GM18505 (cell line): ENCODE measurements around the gene ACSL3.
"Not testable (repeated sequence)": the region's sequence is repeated elsewhere in the genome, so short reads cannot be mapped to it uniquely, and the experiment has no call there.

Experiments
- ATAC-seq: cut with Tn5 transposase; IDR thresholded peaks from one replicate; pipeline ENCODE4 v1.9.1; 2021; ENCODE audit not compliant: unreplicated experiment
- POLR2A ChIP-seq: IDR thresholded peaks from 4 replicates; pipeline ENCODE4 v1.6.1; 2011; ENCODE audit warnings: borderline replicate concordance; ENCODE audit not compliant: insufficient read depth, insufficient read length; ENCODE audit errors: extremely low read depth

ACSL3 gene

DNA sequence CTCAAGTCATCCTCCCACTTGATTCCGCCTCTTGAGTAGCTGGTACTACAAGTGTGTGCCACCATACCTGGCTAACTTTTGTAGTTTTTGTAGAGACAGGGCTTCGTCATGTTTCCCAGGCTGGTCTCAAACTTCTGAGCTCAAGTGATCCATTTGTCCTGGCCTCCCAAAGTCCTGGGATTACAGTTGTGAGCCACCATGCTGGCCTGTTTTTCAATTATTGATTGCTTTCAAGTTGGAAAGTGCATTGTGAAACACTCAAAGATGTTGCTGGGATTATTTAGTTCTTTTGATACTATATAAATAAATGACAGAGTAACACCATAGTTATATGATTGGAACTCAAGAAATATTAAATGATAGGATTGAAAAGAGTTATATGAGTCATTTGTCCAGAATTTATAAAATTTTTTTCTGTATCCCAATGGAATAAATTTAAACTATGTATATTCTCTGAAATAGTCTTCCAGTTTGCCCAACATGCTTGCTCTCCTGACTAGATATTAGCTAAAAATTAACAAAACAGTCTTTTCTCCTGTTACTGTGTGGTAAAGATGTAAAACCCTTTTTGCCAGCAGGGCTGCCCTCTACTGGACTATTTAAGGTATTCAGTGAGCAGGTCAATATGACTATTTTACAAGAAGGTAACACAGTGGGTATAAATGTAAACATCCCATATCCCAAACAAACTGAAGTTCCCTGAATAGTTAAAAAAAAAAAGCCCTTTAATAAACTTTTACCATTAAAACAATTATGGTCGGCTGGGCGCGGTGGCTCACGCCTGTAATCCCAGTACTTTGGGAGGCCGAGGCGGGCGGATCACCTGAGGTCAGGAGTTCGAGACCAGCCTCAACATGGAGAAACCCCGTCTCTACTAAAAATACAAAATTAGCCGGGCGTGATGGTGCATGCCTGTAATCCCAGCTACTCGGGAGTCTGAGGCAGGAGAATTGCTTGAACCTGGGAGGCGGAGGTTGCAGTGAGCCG is 42.7 kb downstream of the ACSL3 start:
- no peak for TF ChIP-seq POLR2A
- peak; percentile 71 for ATAC-seq

DNA sequence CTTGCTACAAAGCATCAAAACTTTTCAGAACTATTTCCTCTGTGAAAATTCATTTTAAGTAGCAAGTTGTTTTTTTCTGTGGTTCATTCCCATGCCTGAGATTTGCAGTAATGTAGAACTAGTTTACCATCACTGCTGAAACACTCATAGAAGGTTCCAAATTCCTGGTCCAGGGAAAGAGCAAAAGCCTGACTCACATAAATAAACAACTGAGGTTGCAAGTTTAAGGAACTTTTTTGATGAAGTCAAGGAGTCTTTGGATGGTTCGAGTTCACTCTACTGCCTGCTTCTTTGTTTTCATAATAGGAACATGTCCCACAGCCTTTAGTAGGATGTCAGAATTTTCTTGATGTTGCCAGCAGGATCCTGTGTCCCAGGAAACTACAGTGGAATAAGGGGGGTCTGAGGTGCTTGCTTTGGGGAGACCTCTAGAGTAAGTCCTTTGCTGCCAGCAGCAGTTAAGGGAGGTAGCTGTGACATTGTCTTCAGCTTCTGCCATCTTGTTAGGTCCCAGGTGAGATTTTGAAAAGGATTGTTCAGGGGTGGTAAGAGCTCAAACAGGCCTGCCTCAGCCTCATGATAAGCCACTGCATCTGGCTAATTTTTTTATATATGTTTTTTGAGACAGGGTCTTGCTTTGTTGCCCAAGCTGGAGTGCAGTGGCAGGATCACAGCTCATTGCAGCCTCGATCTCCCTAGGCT is 43.9 kb downstream of the ACSL3 start:
- no peak for ATAC-seq
- no peak for TF ChIP-seq POLR2A

DNA sequence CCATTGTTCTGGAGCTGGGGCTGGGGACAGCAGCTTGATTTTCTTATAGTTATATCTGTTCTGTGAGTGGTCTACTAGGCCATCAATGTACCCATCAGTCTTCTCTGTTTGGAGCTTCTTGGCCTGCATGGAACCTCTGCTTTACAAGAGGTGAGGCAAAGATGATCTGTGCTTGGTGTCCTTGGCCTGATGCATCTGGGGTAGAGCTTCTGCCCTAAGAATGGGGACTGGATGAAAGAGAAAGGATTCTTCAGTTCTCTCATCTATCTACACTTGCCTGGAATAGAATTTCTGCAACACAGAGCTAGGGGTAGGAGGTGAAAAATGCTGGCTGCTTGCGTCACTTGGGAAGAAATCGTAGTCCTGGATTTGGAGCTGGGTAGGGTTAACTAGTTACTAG is 46.2 kb downstream of the ACSL3 start:
- no peak for ATAC-seq

DNA sequence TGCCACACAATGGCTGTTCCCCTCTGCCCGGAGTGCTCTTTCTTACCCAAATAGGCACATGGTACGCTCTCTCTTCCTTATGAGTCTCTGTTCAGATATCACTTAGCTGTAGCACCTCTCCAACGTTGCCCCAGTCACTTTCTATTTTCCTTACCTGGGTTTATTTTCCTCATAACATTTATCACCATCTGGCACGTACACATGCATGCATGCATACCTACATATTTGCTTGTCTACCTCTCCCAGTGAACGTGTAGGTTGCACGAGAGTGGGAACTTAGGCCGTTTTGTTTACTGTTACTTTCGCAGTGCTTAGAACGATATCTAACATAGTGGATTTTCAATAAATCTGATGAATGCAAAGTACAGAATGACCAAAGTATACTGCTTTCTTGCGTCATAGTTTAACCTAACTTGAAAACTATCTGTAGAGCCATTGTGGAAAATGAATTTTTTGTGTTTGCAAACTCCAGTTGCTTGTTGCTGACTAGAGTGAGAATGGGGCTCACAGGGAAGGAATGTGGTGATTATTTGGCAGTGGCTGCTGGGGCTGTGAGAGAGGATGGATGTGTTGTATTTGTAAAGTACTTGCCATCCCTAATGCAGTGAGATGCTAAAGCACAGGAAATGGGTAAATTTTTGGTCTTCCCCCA is 47.1 kb downstream of the ACSL3 start:
- TF ChIP-seq POLR2A: no peak
- no peak for ATAC-seq

More for the DNA sequence above, 46.2 kb downstream of the ACSL3 start:
- TF ChIP-seq POLR2A: no peak

DNA sequence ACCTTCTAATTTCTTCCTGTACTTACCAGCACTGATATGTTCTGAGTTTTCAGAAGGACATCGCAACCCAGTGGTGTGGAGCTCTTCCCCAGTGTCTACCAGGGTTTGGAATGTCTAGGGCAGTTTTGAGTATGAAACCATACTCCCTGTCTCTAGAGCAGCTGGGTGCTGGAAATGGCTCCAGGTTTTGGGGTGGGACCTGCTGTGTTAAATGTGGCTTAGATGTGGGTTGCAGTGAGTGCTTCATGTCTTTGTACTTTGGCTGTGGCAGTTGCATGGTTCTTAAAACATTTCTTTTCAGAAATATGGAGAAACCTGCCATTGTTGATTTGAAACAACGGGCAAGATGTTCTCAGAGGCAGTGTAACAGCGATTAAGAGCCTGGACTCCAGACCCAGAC is 48.5 kb downstream of the ACSL3 start:
- ATAC-seq: no peak
- no peak for TF ChIP-seq POLR2A

DNA sequence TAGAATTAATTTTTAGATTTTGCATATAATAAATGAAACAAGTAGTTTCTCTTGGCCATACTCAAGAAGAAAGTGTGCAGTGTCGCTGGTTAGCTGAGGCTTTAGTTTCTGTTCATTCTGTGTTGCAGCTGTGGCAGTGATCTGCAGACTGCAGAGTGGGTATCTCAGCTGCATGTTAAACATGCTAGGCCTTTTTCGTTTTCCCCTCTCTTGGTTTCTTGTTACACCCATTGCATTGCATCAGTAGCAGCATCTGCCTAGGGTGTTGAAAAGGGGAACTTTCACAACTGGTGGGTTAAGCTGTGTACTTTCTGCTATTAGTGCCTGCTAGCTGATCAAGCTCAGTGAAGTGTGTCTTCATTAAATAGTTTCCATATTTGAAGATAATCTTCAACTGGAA is 51.3 kb downstream of the ACSL3 start:
- peak; percentile 55 for TF ChIP-seq POLR2A
- ATAC-seq: peak; percentile 95

DNA sequence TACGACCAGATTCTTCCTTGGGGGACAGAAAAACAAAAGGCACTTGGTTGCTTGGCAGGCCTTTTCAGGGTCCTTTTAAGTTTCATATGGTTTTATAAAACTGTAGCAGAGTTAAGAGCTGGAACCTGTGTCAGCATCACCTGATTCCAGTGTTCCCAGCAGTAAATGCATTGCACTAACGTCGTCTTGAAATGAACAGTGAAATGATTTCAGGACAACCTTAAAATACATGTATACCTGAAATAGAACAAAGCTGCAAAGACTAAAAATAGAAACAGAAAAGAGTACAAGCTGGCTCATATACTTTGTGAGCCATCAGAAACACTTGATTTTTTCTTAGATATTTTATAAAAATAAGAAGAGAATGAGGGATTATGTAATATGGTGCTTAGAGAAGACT is 51.9 kb downstream of the ACSL3 start:
- TF ChIP-seq POLR2A: no peak
- peak; percentile 17 for ATAC-seq

DNA sequence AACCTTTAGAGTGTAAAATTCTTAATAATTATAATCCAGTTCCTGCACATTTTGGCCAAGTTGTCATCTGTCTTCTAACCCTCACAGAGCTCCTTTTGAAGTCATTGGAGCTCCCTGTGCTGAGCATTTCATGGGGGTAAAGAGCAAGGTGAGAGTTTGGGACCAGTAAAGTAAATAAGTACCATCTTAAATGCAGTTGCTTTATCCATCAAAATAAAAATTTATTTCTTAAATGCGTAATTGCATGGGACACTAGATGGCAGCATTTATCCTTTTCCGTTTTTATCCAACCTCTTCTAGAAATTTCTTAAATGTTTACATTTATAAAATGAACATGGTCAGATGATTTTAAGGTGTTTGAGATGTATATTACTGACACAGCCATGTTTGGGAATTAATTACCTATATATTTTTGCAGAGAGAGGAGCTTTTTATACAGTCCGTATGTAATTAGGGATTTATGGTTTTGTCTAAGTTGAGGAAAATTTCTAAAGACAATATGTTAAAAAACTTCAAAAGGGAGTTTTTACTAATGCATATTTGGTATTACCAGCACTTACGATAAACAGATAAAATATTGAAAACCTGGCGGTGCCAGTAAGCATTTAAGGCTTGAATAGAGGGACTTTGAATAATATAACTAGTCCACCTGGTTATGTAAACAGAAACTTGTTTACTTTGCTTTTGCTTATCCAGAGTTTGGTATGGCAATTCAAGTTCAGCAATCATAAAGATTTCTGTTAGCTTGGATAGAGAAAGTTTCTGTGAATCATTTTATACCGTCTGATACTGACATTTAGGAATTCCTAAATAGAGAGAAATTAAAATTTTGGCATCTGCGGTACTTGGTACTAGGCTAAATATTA is 54.5 kb downstream of the ACSL3 start:
- no peak for ATAC-seq

DNA sequence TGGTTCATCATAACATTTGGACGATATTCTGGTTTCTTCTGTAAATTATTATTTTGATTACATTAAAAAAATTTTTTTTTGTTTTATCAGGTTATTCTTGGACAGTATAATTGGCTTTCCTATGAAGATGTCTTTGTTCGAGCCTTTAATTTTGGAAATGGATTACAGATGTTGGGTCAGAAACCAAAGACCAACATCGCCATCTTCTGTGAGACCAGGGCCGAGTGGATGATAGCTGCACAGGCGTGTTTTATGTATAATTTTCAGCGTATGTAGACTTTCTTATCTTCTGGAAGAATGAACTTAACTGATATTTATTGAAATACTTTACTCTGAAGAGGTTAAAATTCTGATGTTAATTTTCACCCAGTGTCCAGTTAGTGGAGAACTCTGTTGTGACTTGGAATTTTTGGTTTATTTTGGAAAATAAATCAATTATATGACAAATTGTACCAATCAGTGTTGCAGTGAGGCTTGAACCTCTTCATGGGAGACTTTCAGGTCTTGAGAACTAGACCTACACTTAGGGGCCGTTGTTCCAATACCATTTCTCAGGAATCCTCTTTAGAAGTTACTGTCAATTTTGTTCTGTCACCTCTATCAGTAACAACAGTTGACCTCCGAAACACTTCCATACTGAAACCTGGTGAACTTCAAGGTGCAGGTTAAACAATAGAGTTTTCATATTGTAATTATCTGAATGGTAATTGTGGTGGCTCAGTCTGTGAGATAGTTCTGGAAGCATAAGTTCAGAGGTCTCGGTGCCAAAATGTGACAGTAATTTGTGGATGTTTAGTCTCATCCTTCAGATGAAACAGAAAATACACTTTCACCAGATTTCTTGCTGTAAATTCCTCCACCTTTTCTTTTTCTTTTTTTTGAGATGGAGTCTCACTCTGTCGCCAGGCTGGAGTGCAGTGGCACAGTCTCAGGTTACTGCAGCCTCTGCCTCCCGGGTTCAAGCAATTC is 55.7 kb downstream of the ACSL3 start:
- no peak for ATAC-seq
- no peak for TF ChIP-seq POLR2A

More for the DNA sequence above, 54.5 kb downstream of the ACSL3 start:
- no peak for TF ChIP-seq POLR2A

DNA sequence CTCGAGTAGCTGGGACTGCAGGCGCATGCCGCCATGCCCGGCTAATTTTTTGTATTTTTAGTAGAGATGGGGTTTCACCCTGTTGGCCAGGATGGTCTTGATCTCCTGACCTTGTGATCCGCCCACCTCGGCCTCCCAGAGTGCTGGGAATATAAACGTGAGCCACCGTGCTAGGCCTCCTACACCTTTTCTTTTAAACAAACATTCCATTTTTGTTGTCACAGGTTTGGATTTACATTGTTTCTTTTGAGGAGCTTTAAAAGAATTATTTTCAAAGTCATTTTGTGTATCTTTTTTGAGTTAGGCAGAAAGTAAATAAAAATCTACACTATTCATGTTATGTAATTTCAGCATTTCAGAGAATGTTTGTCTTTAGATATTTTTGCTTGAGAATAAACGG is 56.4 kb downstream of the ACSL3 start:
- ATAC-seq: not testable (repeated sequence)

DNA sequence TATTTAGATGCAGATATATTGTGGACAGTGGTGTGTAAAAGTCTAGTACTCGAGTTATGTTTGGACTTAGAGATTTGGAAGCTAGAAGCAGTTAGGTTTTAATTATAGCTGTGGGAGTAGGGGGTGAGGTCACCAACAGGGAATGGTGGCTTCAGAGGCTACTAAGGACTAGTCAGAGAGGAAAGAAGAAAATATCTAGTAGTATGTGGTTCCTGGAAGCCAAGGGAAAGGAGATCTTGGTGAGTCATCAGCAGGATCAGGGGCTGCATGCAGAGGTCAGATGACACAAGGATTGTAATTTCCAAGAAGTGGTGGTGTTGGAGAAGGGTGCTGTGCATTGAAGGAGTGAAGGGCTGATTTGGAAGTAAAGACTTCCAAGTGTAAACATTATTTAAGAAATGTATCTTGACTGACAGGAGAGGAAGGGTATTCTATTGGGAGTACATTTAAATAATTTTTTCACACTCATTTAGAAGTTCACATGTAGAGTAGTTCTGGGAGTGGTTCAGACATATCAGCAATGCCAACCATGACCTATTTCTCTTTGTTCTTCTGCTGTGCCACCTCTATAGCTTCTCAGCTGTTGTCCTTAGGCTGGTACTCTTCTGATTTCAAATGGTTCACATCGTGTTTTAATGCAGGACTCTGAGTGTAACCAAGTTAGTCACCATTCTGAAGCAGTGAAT is 59.1 kb downstream of the ACSL3 start:
- ATAC-seq: no peak

DNA sequence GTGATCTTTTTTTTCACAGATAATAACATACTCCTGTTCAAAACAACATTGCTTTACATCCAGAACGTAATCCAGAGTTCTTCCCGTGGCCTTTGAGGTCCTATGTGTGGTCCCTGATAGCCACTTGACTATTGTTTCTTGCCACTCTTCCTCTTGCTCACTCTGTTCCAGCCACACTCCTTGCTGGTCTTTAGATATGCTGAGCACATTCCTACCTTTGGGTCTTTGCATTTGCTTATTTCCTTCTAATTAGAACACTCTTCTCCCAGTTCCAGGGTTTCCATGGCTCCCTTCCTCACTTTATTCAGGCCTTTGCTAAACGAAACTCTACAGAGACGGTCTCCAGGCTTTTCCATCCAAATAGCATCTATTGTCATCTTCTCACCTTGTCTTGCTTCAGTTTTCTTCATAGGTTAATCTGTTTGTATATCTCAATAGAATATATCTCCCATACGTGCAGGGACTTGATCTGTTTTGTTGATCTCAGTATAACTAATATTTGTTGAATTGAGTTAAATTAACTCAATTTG is 59.9 kb downstream of the ACSL3 start:
- no peak for TF ChIP-seq POLR2A
- no peak for ATAC-seq

More for the DNA sequence above, 59.1 kb downstream of the ACSL3 start:
- no peak for TF ChIP-seq POLR2A
